NCI-H774 (cell line): ENCODE data around the gene PRAMEF11.
"Not testable (repeated sequence)": the region's sequence is repeated elsewhere in the genome, so short reads cannot be mapped to it uniquely, and the experiment has no call there.

Source experiments
- DNase-seq: peaks from one replicate; lab custom pipeline; 2025; lab: John Stamatoyannopoulos, UW

The PRAMEF11 gene

GRCh38 chr1:12831310-12831709 is at the start of gene PRAMEF11:
Gene PRAMEF11 (minus strand): TSS chr1:12831410. CDS start chr1:12828789, 2,621 bp downstream.
- not testable (repeated sequence) for DNase-seq

GRCh38 chr1:12878453-12878852 is 47.2 kb upstream of the PRAMEF11 start:
- DNase-seq, result not testable (repeated sequence)

DNA sequence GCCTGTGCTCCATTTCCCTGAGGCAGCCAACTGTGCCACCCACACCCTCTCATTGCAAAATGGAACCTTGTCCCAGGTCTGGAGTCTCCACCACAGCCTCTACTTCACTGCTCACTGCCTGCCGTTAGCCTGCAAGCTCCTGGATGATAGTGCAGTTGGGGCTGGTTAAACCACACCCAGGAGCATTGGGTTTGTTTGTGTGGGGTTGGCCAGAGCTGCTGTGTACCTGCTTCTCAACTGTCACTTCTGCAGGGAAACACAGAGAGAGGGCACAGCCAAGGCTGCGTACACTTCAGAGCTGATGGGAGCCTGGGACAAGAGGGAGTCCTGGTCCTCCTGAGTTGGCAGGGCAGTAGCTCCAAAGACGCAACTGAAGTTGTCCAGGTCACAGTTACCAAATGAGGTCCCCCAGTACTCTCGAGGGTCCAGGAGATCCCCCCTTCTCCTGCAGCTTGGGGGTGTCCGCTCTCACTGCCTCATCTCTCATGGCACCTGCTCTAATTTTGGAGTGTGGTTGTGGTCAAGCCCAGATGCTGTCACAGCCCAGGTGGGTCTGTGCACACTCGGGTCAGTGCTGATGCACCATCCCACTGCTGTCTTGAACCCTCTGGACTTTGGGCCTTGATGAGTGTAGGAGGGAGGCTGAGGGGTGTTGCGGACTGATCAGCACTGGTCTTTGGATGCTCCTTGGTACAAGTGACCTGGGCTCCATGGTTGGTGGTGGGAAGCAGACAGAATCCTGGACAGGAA is 32.1 kb upstream of the PRAMEF11 start:
- DNase-seq, result not testable (repeated sequence)

DNA sequence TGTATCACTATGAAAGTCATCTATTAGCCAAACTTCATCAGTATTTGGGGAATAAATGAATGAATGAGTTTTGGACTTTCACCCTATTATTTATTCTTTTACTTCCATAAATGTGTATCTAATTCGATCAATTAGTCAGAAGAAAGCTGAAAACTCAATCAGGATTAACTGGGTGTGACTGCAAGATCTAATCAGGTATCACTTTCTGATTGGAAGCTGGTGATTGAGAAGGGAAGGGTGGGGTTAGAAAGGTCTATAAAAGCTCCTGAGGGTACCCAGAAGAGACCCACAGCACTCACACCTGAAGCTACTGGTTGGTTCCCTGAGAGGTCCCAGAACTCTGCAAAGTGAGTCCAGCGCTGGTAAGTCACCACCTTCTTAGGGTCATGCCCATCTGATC is 25.6 kb upstream of the PRAMEF11 start, which contains the start of gene PRAMEF2:
TSS of gene PRAMEF2 (plus strand) at position 301 of the 400 bp plus-strand sequence. CDS start 1,924 bp downstream, outside the sequence.
- not testable (repeated sequence) for DNase-seq

DNA sequence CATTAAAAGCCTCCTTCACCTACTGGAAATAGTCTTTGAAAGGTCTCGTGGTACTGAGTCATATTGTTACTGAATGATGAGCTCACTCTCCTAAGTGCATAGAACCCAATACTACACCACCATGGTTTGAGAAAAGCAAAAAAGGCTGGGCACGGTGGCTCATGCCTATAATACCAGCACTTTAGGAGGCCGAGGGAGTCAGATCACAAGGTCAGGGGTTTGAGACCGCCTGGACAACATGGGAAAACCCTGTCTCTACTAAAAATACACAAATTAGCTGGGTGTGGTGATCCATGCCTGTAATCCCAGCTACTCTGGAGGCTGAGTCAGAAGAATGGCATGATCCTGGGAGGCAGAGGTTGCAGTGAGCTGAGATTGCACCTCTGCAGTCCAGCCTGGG is 20.6 kb upstream of the PRAMEF11 start:
- DNase-seq, result no peak

- not testable (repeated sequence) for DNase-seq
Observed at GRCh38 chr1:12848620-12849019, 17.4 kb upstream of the PRAMEF11 start, which contains the start of gene HNRNPCL1. Gene HNRNPCL1 (minus strand): TSS chr1:12848720. CDS start chr1:12848289, 431 bp downstream.

DNA sequence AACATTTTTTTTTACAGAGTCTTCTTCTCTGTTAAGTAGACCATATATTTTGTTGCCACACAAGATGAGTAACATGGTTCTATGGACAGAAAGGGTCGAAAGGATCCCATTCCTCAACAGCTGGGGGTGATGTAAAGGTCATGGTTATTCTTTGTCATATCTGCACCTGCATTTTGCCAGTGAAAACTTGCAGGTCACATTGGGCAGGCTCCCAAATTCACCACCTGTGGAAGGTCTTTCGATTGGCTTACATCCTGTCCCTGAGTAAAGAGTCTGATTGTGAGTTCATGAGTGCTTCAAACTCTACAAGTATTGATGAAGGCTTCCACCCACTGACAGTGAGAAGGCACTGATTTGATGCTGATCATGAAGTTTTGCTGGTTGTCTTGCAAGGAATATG is 2.0 kb upstream of the PRAMEF11 start:
- not testable (repeated sequence) for DNase-seq

GRCh38 chr1:12819061-12819460 is 12.1 kb downstream of the PRAMEF11 start:
- not testable (repeated sequence) for DNase-seq

DNA sequence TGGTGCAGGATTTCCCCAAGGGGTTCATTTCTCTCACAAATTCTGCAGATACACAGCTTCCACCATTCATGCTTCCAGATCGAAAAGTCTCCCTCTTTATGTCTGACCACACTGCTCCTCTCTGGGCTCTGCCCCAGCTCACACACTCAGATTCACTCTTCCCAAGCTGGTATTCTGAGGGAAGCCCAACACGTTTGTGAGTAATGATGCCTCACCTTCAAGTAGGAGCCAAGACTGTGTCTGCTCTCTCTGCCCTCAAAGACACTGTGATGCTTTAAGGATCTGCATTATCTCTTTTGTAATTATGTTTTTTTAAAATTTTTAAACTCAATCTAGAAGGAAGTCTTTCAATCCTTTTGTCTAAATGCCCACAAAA is 19.8 kb downstream of the PRAMEF11 start:
- DNase-seq, result no peak

DNA sequence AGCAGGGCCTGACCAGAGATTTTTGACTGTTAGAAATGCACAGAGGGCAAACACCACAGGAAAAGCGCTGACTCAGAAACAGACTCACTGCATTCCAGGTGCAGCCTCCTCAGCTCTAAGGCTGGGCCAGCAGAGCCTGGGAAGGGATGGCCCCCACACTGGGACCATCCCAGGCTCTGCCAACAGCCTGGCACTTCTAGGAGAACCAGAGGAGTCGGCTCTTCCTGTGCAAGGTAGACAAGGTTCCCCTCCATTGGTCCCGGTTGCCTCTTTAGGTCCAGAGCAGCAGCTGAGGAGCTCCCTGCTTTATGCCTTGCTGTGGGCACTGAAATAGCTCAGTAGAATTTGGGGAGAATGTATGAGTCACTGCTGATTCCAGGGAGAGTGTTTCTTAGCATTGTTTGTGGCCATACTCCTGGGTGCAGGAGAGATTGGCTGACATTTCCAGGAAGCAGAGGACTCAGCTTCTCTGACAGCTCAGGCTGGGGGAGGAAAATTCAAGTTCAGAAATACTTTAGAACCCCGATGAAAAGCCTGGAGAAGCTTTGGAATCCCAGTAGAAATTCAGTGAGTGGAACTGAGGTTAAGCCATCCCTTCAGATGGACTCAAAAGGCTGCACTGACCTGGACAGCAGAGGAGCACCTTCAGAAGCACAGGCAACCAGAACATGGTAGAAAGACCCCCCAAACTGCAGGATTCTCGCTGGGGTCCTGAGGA is 20.4 kb downstream of the PRAMEF11 start:
- DNase-seq, result no peak

GRCh38 chr1:12809933-12810332 is 21.3 kb downstream of the PRAMEF11 start:
- DNase-seq, result no peak

DNA sequence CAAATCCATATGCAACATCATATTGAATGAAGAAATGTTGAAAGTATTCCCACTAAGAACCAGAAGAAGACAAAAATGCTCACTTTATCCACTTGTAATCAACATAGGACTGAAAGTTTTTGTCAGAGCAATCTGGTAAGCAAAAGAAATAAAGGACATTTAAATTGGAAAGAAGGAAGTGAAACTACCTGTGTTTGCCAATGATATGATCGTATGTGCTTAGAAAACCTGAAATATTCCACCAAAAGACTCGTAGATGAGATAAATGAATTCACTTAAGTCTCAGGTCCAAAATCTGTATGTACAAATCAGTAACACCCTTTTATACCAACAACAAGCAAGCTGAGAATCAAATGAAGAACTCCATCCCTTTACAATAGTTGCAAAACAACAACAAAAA is 31.5 kb downstream of the PRAMEF11 start:
- no peak for DNase-seq

GRCh38 chr1:12798911-12799310 is 32.3 kb downstream of the PRAMEF11 start:
- DNase-seq, result no peak

DNA sequence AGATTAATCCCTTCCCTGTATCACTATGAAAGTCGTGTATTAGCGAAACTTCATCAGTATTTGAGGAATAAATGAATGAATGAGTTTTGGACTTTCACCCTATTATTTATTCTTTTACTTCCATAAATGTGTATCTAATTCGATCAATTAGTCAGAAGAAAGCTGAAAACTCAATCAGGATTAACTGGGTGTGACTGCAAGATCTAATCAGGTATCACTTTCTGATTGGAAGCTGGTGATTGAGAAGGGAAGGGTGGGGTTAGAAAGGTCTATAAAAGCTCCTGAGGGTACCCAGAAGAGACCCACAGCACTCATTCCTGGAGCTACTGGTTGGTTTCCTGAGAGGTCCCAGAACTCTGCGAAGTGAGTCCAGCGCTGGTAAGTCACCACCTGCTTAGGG is 40.1 kb downstream of the PRAMEF11 start, which contains the start of gene PRAMEF1:
TSS of gene PRAMEF1 (plus strand) at position 301 of the 400 bp plus-strand sequence. CDS start 1,831 bp downstream, outside the sequence.
- DNase-seq, result not testable (repeated sequence)

GRCh38 chr1:12784729-12785128 is 46.5 kb downstream of the PRAMEF11 start:
- DNase-seq, result not testable (repeated sequence)

GRCh38 chr1:12783783-12784182 is 47.4 kb downstream of the PRAMEF11 start:
- not testable (repeated sequence) for DNase-seq

DNA sequence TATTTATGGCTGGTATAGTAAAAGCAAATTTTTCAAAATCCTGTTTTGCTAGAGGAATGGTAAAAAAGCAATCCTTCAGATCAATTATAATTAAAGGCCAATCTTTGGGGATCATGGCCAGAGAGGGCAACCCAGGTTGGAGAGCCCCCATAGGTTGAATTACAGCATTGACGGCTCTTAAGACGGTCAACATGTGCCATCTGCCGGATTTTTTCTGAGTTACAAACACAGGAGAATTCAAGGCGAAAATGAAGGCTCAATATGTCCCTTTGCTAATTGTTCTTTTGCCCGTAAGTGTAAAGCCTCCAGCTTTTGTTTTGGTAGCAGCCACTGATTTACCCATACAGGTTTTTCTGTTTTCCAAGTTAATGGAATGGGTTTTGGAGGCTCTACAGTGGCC is 49.7 kb downstream of the PRAMEF11 start:
- not testable (repeated sequence) for DNase-seq

DNA sequence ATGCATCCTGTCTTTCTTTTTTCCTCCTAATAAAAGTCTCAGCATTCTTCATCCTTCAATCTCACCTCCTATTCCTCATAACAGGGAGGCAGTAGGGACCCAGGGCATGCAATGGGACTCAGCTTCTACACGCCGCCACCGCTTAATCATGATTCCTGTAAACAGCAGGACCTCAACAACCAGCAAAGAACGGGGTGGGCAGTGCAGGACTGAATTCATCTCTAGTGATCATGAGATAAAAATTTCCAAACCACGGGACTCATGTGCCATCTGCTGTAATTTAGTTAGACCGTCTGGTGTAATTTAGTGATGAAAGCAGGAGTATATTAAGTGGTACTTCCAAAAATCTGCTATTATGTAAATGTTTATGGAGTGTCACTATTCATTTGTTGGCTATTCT is 52.3 kb downstream of the PRAMEF11 start:
- no peak for DNase-seq

DNA sequence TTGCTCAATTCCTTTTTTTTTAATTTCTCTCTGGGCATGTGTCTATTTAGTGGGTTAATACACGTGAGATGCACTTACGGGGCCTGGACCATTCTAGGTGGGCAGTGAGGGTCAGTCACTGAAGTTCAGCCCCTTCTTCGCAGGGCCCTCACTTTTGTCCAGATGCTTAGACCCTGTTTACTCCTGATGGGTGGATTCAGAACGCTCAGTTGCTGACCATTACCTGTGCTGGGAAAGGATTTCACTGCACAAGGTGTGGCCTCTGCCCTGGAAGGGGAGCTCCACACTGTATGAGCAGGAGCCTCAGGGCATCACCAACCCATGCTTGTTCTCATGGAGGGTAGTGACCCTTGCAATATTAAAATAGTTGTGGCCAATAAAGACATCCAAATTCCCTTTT is 53.1 kb downstream of the PRAMEF11 start:
- DNase-seq, result no peak

- DNase-seq, result no peak
Observed at GRCh38 chr1:12776801-12777557, 54.2 kb downstream of the PRAMEF11 start.

DNA sequence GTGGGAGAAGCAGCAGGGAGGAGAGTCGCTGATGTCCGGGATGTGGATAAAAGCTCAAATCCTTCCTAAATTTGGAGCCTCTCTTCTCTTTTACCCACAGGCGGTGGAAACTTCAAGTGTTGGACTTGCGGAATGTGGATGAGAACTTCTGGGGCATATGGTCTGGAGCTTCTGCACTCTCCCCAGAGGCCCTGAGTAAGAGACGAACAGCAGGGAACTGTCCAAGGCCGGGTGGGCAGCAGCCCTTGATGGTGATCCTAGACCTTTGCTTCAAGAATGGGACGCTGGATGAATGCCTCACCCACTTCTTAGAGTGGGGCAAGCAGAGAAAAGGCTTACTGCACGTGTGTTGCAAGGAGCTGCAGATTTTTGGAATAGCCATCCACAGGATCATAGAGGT is 55.8 kb downstream of the PRAMEF11 start:
- DNase-seq, result no peak

DNA sequence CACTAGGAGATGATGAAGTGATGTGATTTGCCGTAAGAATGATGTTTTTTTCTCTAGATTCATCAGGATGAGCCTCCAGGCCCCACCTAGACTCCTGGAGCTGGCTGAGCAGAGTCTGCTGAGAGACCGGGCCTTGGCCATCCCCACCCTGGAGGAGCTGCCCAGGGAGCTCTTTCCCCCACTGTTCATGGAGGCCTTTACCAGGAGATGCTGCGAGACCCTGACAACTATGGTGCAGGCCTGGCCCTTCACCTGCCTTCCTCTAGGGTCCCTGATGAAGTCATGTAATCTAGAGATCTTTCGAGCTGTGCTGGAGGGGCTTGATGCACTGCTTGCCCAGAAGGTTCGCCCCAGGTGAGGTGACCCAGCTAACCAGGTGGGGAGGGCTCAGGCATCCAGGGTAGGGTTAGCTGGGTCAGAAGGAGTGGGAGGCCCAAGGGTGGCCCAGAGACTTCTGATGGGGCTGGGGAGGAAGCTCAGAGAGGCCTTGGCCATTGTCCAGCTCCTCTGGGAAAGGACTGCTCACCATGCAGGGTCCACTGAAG is 56.3 kb downstream of the PRAMEF11 start:
- no peak for DNase-seq
